Activated CD8-positive, alpha-beta memory T cell treated with anti-CD3 and anti-CD28 coated beads for 36 hours (primary cell): Measurements from ENCODE around the gene SORCS2. TPM values are rescaled to one million over a fixed set of nuclear protein-coding genes. Genes with fewer than 3 reads are reported as not detected.

ENCODE experiments used
- CTCF ChIA-PET: fragments of 350-600 bp; sonication (Branson Sonifier 250); formaldehyde crosslinking; loops from one replicate; lab custom pipeline; 2021; ENCODE audit warnings: antibody characterized with exemption; lab: Charles Lee
- POLR2A ChIA-PET: fragments of 350-600 bp; sonication (Branson Sonifier 250); formaldehyde crosslinking; loops from one replicate; lab custom pipeline; 2021; ENCODE audit warnings: antibody characterized with exemption; lab: Charles Lee
- total RNA-seq, 2 experiments: library from RNA; stranded (reverse); gene quantifications; one replicate each; pipeline ENCODE4 v1.2.3, GENCODE V29; 2021

SORCS2 gene
- total RNA-seq, 2 experiments from 2014 or later, result not detected

- ChIA-PET POLR2A (no interaction called here), CTCF (interaction anchor here (1.1 to 1.8 kb wide), 2 partner anchors 11 to 29 kb away, joined by 4 to 5 read pairs; no protein-coding TSS in a partner anchor)
Observed at GRCh38 chr4:7772711-7773385, 580.5 kb downstream of the SORCS2 start.

GRCh38 chr4:7773401-7774180 lies 581.3 kb downstream of the SORCS2 start:
- ChIA-PET POLR2A (no interaction called here), CTCF (interaction anchor here (1.8 kb wide), 1 partner anchor 28 kb away, joined by 5 read pairs; no protein-coding TSS in a partner anchor)

- POLR2A ChIA-PET, result no interaction called here
- CTCF ChIA-PET, result interaction anchor here (0.7 to 1.8 kb wide), 2 partner anchors 27 to 29 kb away, joined by 3 to 5 read pairs; no protein-coding TSS in a partner anchor
Observed at GRCh38 chr4:7774301-7775294, 582.3 kb downstream of the SORCS2 start.

GRCh38 chr4:7775396-7775795 lies 583.1 kb downstream of the SORCS2 start:
- POLR2A ChIA-PET, result no interaction called here
- CTCF ChIA-PET, result no interaction called here

GRCh38 chr4:7777017-7777710 lies 584.8 kb downstream of the SORCS2 start:
- ChIA-PET POLR2A (no interaction called here), CTCF (interaction anchor here (1.2 kb wide), 1 partner anchor 27 kb away, joined by 6 read pairs; no protein-coding TSS in a partner anchor)

GRCh38 chr4:7777871-7778509 lies 585.7 kb downstream of the SORCS2 start:
- POLR2A ChIA-PET, result interaction anchor here (0.6 kb wide), 1 partner anchor 128 kb away, joined by 3 read pairs; no protein-coding TSS in a partner anchor
- CTCF ChIA-PET, result interaction anchor here (1.2 to 1.3 kb wide), 2 partner anchors 8 to 26 kb away, joined by 3 to 6 read pairs; no protein-coding TSS in a partner anchor

- CTCF ChIA-PET, result interaction anchor here (1.2 to 1.3 kb wide), 2 partner anchors 9 to 25 kb away, joined by 3 to 6 read pairs; no protein-coding TSS in a partner anchor
- POLR2A ChIA-PET, result interaction anchor here (0.6 kb wide), 1 partner anchor 127 kb away, joined by 3 read pairs; no protein-coding TSS in a partner anchor
Observed at GRCh38 chr4:7778510-7779431, 586.4 kb downstream of the SORCS2 start.

GRCh38 chr4:7779432-7779768 lies 587.1 kb downstream of the SORCS2 start:
- ChIA-PET CTCF (interaction anchor here (1.3 kb wide), 1 partner anchor 10 kb away, joined by 3 read pairs; no protein-coding TSS in a partner anchor), POLR2A (no interaction called here)

GRCh38 chr4:7780751-7781348 lies 588.5 kb downstream of the SORCS2 start:
- POLR2A ChIA-PET, result no interaction called here
- CTCF ChIA-PET, result no interaction called here

GRCh38 chr4:7781366-7781765 lies 589.0 kb downstream of the SORCS2 start:
- CTCF ChIA-PET, result no interaction called here

GRCh38 chr4:7781993-7782392 lies 589.7 kb downstream of the SORCS2 start:
- POLR2A ChIA-PET, result no interaction called here
- CTCF ChIA-PET, result no interaction called here

More at GRCh38 chr4:7781366-7781765, 589.0 kb downstream of the SORCS2 start:
- POLR2A ChIA-PET, result no interaction called here

GRCh38 chr4:7782783-7783182 lies 590.4 kb downstream of the SORCS2 start:
- ChIA-PET CTCF (no interaction called here), POLR2A (no interaction called here)

GRCh38 chr4:7783541-7783940 lies 591.2 kb downstream of the SORCS2 start:
- POLR2A ChIA-PET, result no interaction called here
- CTCF ChIA-PET, result no interaction called here

- POLR2A ChIA-PET, result no interaction called here
Observed at GRCh38 chr4:7784131-7784870, 592.0 kb downstream of the SORCS2 start.

GRCh38 chr4:7785017-7785416 lies 592.7 kb downstream of the SORCS2 start:
- ChIA-PET CTCF (no interaction called here), POLR2A (no interaction called here)

More at GRCh38 chr4:7784131-7784870, 592.0 kb downstream of the SORCS2 start:
- CTCF ChIA-PET, result no interaction called here

GRCh38 chr4:7786040-7786439 lies 593.7 kb downstream of the SORCS2 start:
- CTCF ChIA-PET, result no interaction called here

More at GRCh38 chr4:7786040-7786439, 593.7 kb downstream of the SORCS2 start:
- POLR2A ChIA-PET, result no interaction called here
